CD14-positive monocyte (primary cell): Measurements from ENCODE around the gene SPDL1. TPM values are rescaled to one million over a fixed set of nuclear protein-coding genes. Genes with fewer than 3 reads are reported as not detected.

Experiments
- DNase-seq, 3 donors: peaks; one replicate each; pipeline ENCODE4 v3.0.0-alpha.2; 2011 to 2022
- H2AFZ ChIP-seq: 2 replicates; pipeline ENCODE4 v1.6.0; 2012; ENCODE audit warnings: mild to moderate bottlenecking, low read depth, low read length, inconsistent platforms; ENCODE audit not compliant: insufficient read depth, poor library complexity, severe bottlenecking
- H3K27ac ChIP-seq, 2 donors: 1 replicate in 1 of 2; 2 replicates in 1 of 2; pipeline ENCODE4 v1.5.1; 2012 to 2013; ENCODE audit warnings: low read length in 2 of 2, control low read depth in 1 of 2, inconsistent platforms in 1 of 2, low read depth in 1 of 2, mild to moderate bottlenecking in 1 of 2
- H3K27me3 ChIP-seq, 2 donors: one replicate each; pipeline versions ENCODE4 v1.6.0 to v1.6.1; 2011 to 2013; ENCODE audit warnings: low read length in 2 of 2; ENCODE audit not compliant: control insufficient read depth in 2 of 2, insufficient read depth in 2 of 2
- H3K36me3 ChIP-seq, 2 donors: replicated peaks in 1 of 2; 1 replicate in 1 of 2; 2 replicates in 1 of 2; pipeline versions ENCODE4 v1.5.1 to v1.6.1; 2012 to 2013; ENCODE audit warnings: low read length in 2 of 2, control low read depth in 1 of 2, inconsistent platforms in 1 of 2, mild to moderate bottlenecking in 1 of 2; ENCODE audit not compliant: insufficient read depth in 2 of 2, control insufficient read depth in 1 of 2
- H3K4me1 ChIP-seq, 2 donors: 1 replicate in 1 of 2; 2 replicates in 1 of 2; pipeline versions ENCODE4 v1.5.1 to v1.6.1; 2012 to 2013; ENCODE audit warnings: low read length in 2 of 2, control low read depth in 1 of 2, inconsistent platforms in 1 of 2, mild to moderate bottlenecking in 1 of 2, moderate library complexity in 1 of 2; ENCODE audit not compliant: insufficient read depth in 2 of 2, control insufficient read depth in 1 of 2
- H3K4me2 ChIP-seq: replicated peaks from 2 replicates; pipeline ENCODE3; 2012; ENCODE audit warnings: low read length, moderate library complexity, mild to moderate bottlenecking; ENCODE audit not compliant: poor library complexity, severe bottlenecking; ENCODE audit errors: extremely low read depth
- H3K4me3 ChIP-seq, 3 experiments: fragments of 200-600 bp in 1 of 3; sonication (generic) in 1 of 3; replicated peaks in 1 of 3; 1 replicate in 2 of 3; 2 replicates in 1 of 3; pipeline ENCODE4 v1.5.1; 2011 to 2013; ENCODE audit warnings: low read length in 3 of 3, mild to moderate bottlenecking in 3 of 3, control low read depth in 2 of 3, low read depth in 2 of 3, inconsistent platforms in 1 of 3, moderate library complexity in 1 of 3
- H3K79me2 ChIP-seq: 2 replicates; pipeline ENCODE4 v1.6.0; 2012; ENCODE audit warnings: mild to moderate bottlenecking, control low read depth, inconsistent platforms, low read length, moderate library complexity; ENCODE audit not compliant: insufficient read depth
- H3K9ac ChIP-seq: 2 replicates; pipeline ENCODE4 v1.6.0; 2017; ENCODE audit warnings: low read length, mild to moderate bottlenecking; ENCODE audit not compliant: insufficient read depth, poor library complexity, severe bottlenecking
- H3K9me3 ChIP-seq, 2 donors: replicated peaks in 1 of 2; 1 replicate in 1 of 2; 2 replicates in 1 of 2; pipeline versions ENCODE4 v1.5.1 to v1.6.1; 2012 to 2013; ENCODE audit warnings: low read length in 2 of 2, control low read depth in 1 of 2; ENCODE audit not compliant: control insufficient read depth in 1 of 2, insufficient read depth in 1 of 2
- H4K20me1 ChIP-seq: 2 replicates; pipeline ENCODE4 v1.6.0; 2012; ENCODE audit warnings: mild to moderate bottlenecking, low read length, control low read depth, moderate library complexity; ENCODE audit not compliant: insufficient read depth
- H3K27ac Mint-ChIP-seq, 7 donors: one replicate each; pipeline ENCODE4 v1.8.0; 2020; ENCODE audit warnings: mild to moderate bottlenecking in 7 of 7, mixed read lengths in 7 of 7, moderate library complexity in 6 of 7, inconsistent platforms in 2 of 7
- H3K27me3 Mint-ChIP-seq, 3 donors: one replicate each; pipeline ENCODE4 v1.8.0; 2021 to 2022; ENCODE audit warnings: low read depth in 3 of 3, mild to moderate bottlenecking in 3 of 3, mixed read lengths in 3 of 3, moderate library complexity in 3 of 3, inconsistent platforms in 1 of 3
- H3K36me3 Mint-ChIP-seq, 2 donors: one replicate each; pipeline ENCODE4 v1.8.0; 2020; ENCODE audit warnings: mixed read lengths in 2 of 2, inconsistent platforms in 1 of 2, mild to moderate bottlenecking in 1 of 2
- H3K4me1 Mint-ChIP-seq: one replicate; pipeline ENCODE4 v1.8.0; 2020; ENCODE audit warnings: mild to moderate bottlenecking, mixed read lengths
- H3K4me3 Mint-ChIP-seq, 2 donors: one replicate each; pipeline ENCODE4 v1.8.0; 2020; ENCODE audit warnings: mild to moderate bottlenecking in 2 of 2, mixed read lengths in 2 of 2, moderate library complexity in 1 of 2
- H3K9me3 Mint-ChIP-seq, 7 donors: one replicate each; pipeline ENCODE4 v1.8.0; 2020 to 2022; ENCODE audit warnings: mixed read lengths in 7 of 7, mild to moderate bottlenecking in 6 of 7, moderate library complexity in 6 of 7, inconsistent platforms in 2 of 7
- WGBS: methylation state at CpG from one replicate; pipeline ENCODE4 v1.1.5; 2013; ENCODE audit warnings: missing lambda C conversion rate; ENCODE audit not compliant: insufficient coverage; 5-methylcytosine and 5-hydroxymethylcytosine counted together
- intact Hi-C, 2 donors: fragments of 100-400 bp; cut with micrococcal nuclease; formaldehyde crosslinking; loops; one replicate each; pipeline versions ENCODE4 v1.15.0 to v1.15.1; 2023
- polyA plus RNA-seq, 3 donors: library from polyadenylated mRNA; depleted of rRNA in 1 of 3; unstranded in 2 of 3; stranded (reverse) in 1 of 3; fragments of 300-500 nt in 2 of 3; fragments of >200 nt in 1 of 3; fragmentation: Illumina TruSeq in 2 of 3; gene quantifications; 1 replicate in 2 of 3; 2 replicates in 1 of 3; pipeline ENCODE4 v1.2.3, GENCODE V29; 2012 to 2021
- TF ChIP-seq, protein P1 (sequence below): fragments of 200-600 bp; IDR thresholded peaks from one replicate; pipeline ENCODE4 v1.8.0; 2022; ENCODE audit warnings: antibody characterized with exemption, mild to moderate bottlenecking

Gene SPDL1
- polyA plus RNA-seq, 3 donors = 1.4 to 1.6 (median 1.6) TPM

DNA sequence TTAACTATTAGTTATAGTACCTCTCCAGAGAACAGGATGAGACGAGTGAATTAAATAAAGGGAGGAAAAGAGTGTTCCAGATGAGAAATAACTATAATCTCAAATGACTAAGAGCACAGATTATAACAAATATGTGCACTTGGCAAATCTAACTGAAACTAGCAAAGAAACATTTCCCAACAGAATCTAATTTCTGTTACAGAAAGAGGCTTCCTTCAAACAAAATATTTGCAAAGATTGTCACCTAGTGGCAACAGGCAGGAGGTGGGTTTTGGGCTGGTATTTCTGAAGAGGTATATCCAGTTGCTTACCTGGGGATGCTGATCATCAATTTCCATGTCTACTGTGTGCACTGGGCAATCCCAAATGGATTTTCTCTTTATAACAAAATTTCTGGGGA is 5.6 kb upstream of the SPDL1 start:
- no CpG with 5 or more reads among the region's 1 CpG for WGBS
- Histone ChIP-seq H3K36me3 (no peaks in the 10 kb centered on the region), H3K4me1 (peaks cover 1 to 2% of the 10 kb centered on the region in 2 donors), H3K27ac (no peak overlapping the region), H3K9ac (no peak overlapping the region), H3K4me3 (no peak overlapping the region), H3K79me2 (no peaks in the 10 kb centered on the region), H3K4me2 (no peak overlapping the region), H2AFZ (no peak overlapping the region), H3K27me3 (peaks cover 39 to 50% of the 10 kb centered on the region in 2 donors), H3K9me3 (no peaks in the 10 kb centered on the region), H4K20me1 (no peaks in the 10 kb centered on the region)
- TF ChIP-seq, protein P1, sequence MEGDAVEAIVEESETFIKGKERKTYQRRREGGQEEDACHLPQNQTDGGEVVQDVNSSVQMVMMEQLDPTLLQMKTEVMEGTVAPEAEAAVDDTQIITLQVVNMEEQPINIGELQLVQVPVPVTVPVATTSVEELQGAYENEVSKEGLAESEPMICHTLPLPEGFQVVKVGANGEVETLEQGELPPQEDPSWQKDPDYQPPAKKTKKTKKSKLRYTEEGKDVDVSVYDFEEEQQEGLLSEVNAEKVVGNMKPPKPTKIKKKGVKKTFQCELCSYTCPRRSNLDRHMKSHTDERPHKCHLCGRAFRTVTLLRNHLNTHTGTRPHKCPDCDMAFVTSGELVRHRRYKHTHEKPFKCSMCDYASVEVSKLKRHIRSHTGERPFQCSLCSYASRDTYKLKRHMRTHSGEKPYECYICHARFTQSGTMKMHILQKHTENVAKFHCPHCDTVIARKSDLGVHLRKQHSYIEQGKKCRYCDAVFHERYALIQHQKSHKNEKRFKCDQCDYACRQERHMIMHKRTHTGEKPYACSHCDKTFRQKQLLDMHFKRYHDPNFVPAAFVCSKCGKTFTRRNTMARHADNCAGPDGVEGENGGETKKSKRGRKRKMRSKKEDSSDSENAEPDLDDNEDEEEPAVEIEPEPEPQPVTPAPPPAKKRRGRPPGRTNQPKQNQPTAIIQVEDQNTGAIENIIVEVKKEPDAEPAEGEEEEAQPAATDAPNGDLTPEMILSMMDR = no peak
- Mint-ChIP-seq H3K9me3 (peaks cover 0 to 1% (median 0%) of the 10 kb centered on the region in 7 donors), H3K27ac (no peak overlapping the region), H3K27me3 (peaks cover 11 to 41% (median 12%) of the 10 kb centered on the region in 3 donors), H3K36me3 (no peaks in the 10 kb centered on the region), H3K4me3 (no peak overlapping the region), H3K4me1 (peaks cover 3% of the 10 kb centered on the region)
- DNase-seq = no peak
- intact Hi-C loops = no loop called here

- Histone ChIP-seq H3K4me1 (peaks cover 11 to 15% of the 10 kb centered on the region in 2 donors), H2AFZ (no peak overlapping the region), H3K9me3 (no peaks in the 10 kb centered on the region), H3K79me2 (peaks cover 23% of the 10 kb centered on the region), H3K27me3 (peaks cover 22 to 26% of the 10 kb centered on the region in 2 donors), H3K4me3 (no peak overlapping the region), H4K20me1 (no peaks in the 10 kb centered on the region), H3K4me2 (no peak overlapping the region), H3K36me3 (no peaks in the 10 kb centered on the region), H3K9ac (no peak overlapping the region), H3K27ac (no peak overlapping the region)
- no peak overlapping the region for H3K27ac Mint-ChIP-seq
- TF ChIP-seq, protein P1 = no peak
- H3K4me1 Mint-ChIP-seq = peaks cover 15% of the 10 kb centered on the region
- H3K4me3 Mint-ChIP-seq = no peak overlapping the region
- intact Hi-C loops = loop anchor here (5.0 kb wide), 3 partner anchors 56 to 594 kb away; partner anchors contain the start of gene DOCK2 (in 1 of the 2)
- H3K27me3 Mint-ChIP-seq = peaks cover 4 to 24% (median 7%) of the 10 kb centered on the region in 3 donors
- no peak for DNase-seq
- H3K36me3 Mint-ChIP-seq = no peaks in the 10 kb centered on the region
- H3K9me3 Mint-ChIP-seq = no peaks in the 10 kb centered on the region
- 81% methylated on average over 3 of the region's 5 CpGs for WGBS
Measured at GRCh38 chr5:169580964-169581363, 2.6 kb upstream of the SPDL1 start.
